H9 (cell line): ENCODE measurements around the gene GNAI2. TPM values are rescaled to one million over a fixed set of nuclear protein-coding genes. Genes with fewer than 3 reads are reported as not detected.

Experiments
- DNase-seq: peaks from one replicate; pipeline ENCODE4 v3.0.0-alpha.2; 2017
- H2AFZ ChIP-seq: one replicate; pipeline ENCODE4 v1.6.1; 2013; ENCODE audit warnings: mild to moderate bottlenecking, low read length, control low read depth, moderate library complexity
- H2AK5ac ChIP-seq: 2 replicates; pipeline ENCODE4 v1.6.1; 2013; ENCODE audit warnings: low read length, control low read depth, mixed read lengths; ENCODE audit not compliant: insufficient read length
- H2BK120ac ChIP-seq: one replicate; pipeline ENCODE4 v1.6.1; 2013; ENCODE audit warnings: low read depth, mild to moderate bottlenecking, low read length, control low read depth, inconsistent platforms; ENCODE audit not compliant: poor library complexity, severe bottlenecking
- H2BK12ac ChIP-seq: 2 replicates; pipeline ENCODE4 v1.6.1; 2013; ENCODE audit warnings: low read length, control low read depth, mixed read lengths, low read depth; ENCODE audit not compliant: insufficient read length
- H2BK15ac ChIP-seq: 2 replicates; pipeline ENCODE4 v1.6.1; 2013; ENCODE audit warnings: low read depth, low read length, control low read depth
- H2BK20ac ChIP-seq: one replicate; pipeline ENCODE4 v1.6.1; 2013; ENCODE audit warnings: low read depth, mild to moderate bottlenecking, low read length, control low read depth, inconsistent platforms; ENCODE audit not compliant: poor library complexity, severe bottlenecking
- H2BK5ac ChIP-seq: 2 replicates; pipeline ENCODE4 v1.6.1; 2013; ENCODE audit warnings: low read length, control low read depth, mixed read lengths; ENCODE audit not compliant: insufficient read length
- H3K14ac ChIP-seq: 2 replicates; pipeline ENCODE4 v1.6.1; 2013; ENCODE audit warnings: low read length, control low read depth; ENCODE audit not compliant: insufficient read depth
- H3K18ac ChIP-seq: 2 replicates; pipeline ENCODE4 v1.6.1; 2013; ENCODE audit warnings: low read depth, mild to moderate bottlenecking, mixed read lengths, low read length, control low read depth; ENCODE audit not compliant: insufficient read length
- H3K23ac ChIP-seq: 2 replicates; pipeline ENCODE4 v1.6.1; 2013; ENCODE audit warnings: low read length, control low read depth, mixed read lengths, low read depth; ENCODE audit not compliant: insufficient read length
- H3K23me2 ChIP-seq: 2 replicates; pipeline ENCODE4 v1.6.1; 2013; ENCODE audit warnings: low read depth, mild to moderate bottlenecking, mixed read lengths, low read length, control low read depth; ENCODE audit not compliant: insufficient read length, poor library complexity, severe bottlenecking
- H3K27ac ChIP-seq: 2 replicates; pipeline ENCODE4 v1.5.1; 2013; ENCODE audit warnings: low read length, control low read depth, mixed read lengths, low read depth; ENCODE audit not compliant: insufficient read length
- H3K27me3 ChIP-seq: 2 replicates; pipeline ENCODE4 v1.6.1; 2013; ENCODE audit warnings: low read length, control low read depth, inconsistent platforms; ENCODE audit not compliant: insufficient read depth
- H3K4ac ChIP-seq: 2 replicates; pipeline ENCODE4 v1.6.1; 2013; ENCODE audit warnings: low read depth, mild to moderate bottlenecking, control low read depth, inconsistent platforms, low read length, moderate library complexity
- H3K4me1 ChIP-seq: 2 replicates; pipeline ENCODE4 v1.6.1; 2013; ENCODE audit warnings: low read length, control low read depth, inconsistent platforms; ENCODE audit not compliant: insufficient read depth
- H3K4me2 ChIP-seq: 2 replicates; pipeline ENCODE4 v1.6.1; 2013; ENCODE audit warnings: low read length, control low read depth, mixed read lengths; ENCODE audit not compliant: insufficient read length, insufficient read depth
- H3K56ac ChIP-seq: 2 replicates; pipeline ENCODE4 v1.6.1; 2013; ENCODE audit warnings: low read depth, mild to moderate bottlenecking, mixed read lengths, low read length, control low read depth; ENCODE audit not compliant: insufficient read length
- H3K79me1 ChIP-seq: 2 replicates; pipeline ENCODE4 v1.6.1; 2013; ENCODE audit warnings: low read depth, mild to moderate bottlenecking, moderate library complexity, low read length, control low read depth, inconsistent platforms; ENCODE audit not compliant: insufficient read depth, poor library complexity, severe bottlenecking
- H3K79me2 ChIP-seq: 2 replicates; pipeline ENCODE4 v1.6.1; 2013; ENCODE audit warnings: low read length, control low read depth, inconsistent platforms; ENCODE audit not compliant: insufficient read depth
- H3K9ac ChIP-seq: 2 replicates; pipeline ENCODE4 v1.6.1; 2013; ENCODE audit warnings: low read length, control low read depth, mixed read lengths; ENCODE audit not compliant: insufficient read length; ENCODE audit errors: extremely low read depth
- H3K9me3 ChIP-seq: one replicate; pipeline ENCODE4 v1.6.1; 2013; ENCODE audit warnings: low read depth, low read length, inconsistent platforms; ENCODE audit not compliant: control insufficient read depth
- H3T11ph ChIP-seq: one replicate; pipeline ENCODE4 v1.6.1; 2013; ENCODE audit warnings: mild to moderate bottlenecking, low read length, control low read depth, inconsistent platforms
- H4K20me1 ChIP-seq: one replicate; pipeline ENCODE4 v1.6.1; 2013; ENCODE audit not compliant: control insufficient read depth, insufficient read length, insufficient read depth
- H4K5ac ChIP-seq: 2 replicates; pipeline ENCODE4 v1.6.1; 2013; ENCODE audit warnings: low read depth, mild to moderate bottlenecking, mixed read lengths, low read length, control low read depth; ENCODE audit not compliant: insufficient read length
- H4K8ac ChIP-seq: replicated peaks from 2 replicates; pipeline ENCODE4 v1.6.1; 2013; ENCODE audit warnings: low read length, control low read depth, mixed read lengths, low read depth; ENCODE audit not compliant: insufficient read length
- H4K91ac ChIP-seq: 2 replicates; pipeline ENCODE4 v1.6.1; 2013; ENCODE audit warnings: low read depth, mild to moderate bottlenecking, moderate library complexity, mixed read lengths, low read length, control low read depth; ENCODE audit not compliant: insufficient read length
- H3K27ac Mint-ChIP-seq, 3 experiments: 2 replicates in 2 of 3; 3 replicates in 1 of 3; pipeline ENCODE4 v1.8.0; 2020 to 2021; ENCODE audit warnings: mixed read lengths in 3 of 3, mild to moderate bottlenecking in 1 of 3, moderate library complexity in 1 of 3
- H3K27me3 Mint-ChIP-seq: 2 replicates; pipeline ENCODE4 v1.8.0; 2021; ENCODE audit warnings: low read depth, mild to moderate bottlenecking, moderate library complexity, mixed read lengths
- H3K36me3 Mint-ChIP-seq, 3 experiments: 2 replicates in 2 of 3; 3 replicates in 1 of 3; pipeline ENCODE4 v1.8.0; 2020 to 2021; ENCODE audit warnings: low read depth in 3 of 3, mixed read lengths in 3 of 3; ENCODE audit not compliant: insufficient read depth in 1 of 3
- H3K4me1 Mint-ChIP-seq, 2 experiments: 2 replicates each; pipeline ENCODE4 v1.8.0; 2020; ENCODE audit warnings: mixed read lengths in 2 of 2
- H3K4me3 Mint-ChIP-seq, 2 experiments: 2 replicates in 1 of 2; 3 replicates in 1 of 2; pipeline ENCODE4 v1.8.0; 2020 to 2021; ENCODE audit warnings: mild to moderate bottlenecking in 2 of 2, mixed read lengths in 2 of 2, moderate library complexity in 1 of 2
- H3K9me3 Mint-ChIP-seq, 2 experiments: 2 replicates in 1 of 2; 3 replicates in 1 of 2; pipeline ENCODE4 v1.8.0; 2020; ENCODE audit warnings: mild to moderate bottlenecking in 2 of 2, mixed read lengths in 2 of 2, moderate library complexity in 1 of 2
- WGBS: extraction: QIAGEN DNeasy Blood & Tissue Kit; methylation state at CpG from one replicate; pipeline ENCODE4 v1.1.7; 2013; ENCODE audit warnings: missing lambda C conversion rate, low lambda C conversion rate, mixed read lengths; ENCODE audit not compliant: insufficient read length; ENCODE audit errors: extremely low coverage; 5-methylcytosine and 5-hydroxymethylcytosine counted together
- long read RNA-seq: library from polyadenylated mRNA; unstranded; transcript quantifications from one replicate; pipeline ENCODE4 v2.0.0, GENCODE V29; 2020
- total RNA-seq: library from RNA; stranded (reverse); gene quantifications from 2 replicates; pipeline ENCODE4 v1.2.1, GENCODE V29; 2021
- TF ChIP-seq, protein P1 (sequence below): fragments of 200-600 bp; sonication (generic); conservative IDR thresholded peaks from 3 replicates; pipeline ENCODE4 v1.8.0; 2021; ENCODE audit warnings: antibody characterized with exemption, mild to moderate bottlenecking

GNAI2 gene
- total RNA-seq: 210 and 218 TPM in 2 replicates
- long read RNA-seq, transcript GNAI2-202 (9 exons, 2,464 nt): minor isoform, 12 of 42 reads
- long read RNA-seq, transcript GNAI2-203 (9 exons, 2,407 nt): major isoform, 23 of 42 reads
- long read RNA-seq, partial matches to known transcripts: 2 of 42 reads
- long read RNA-seq, other reads (novel, unspliced or antisense): 3 of 42 reads

DNA sequence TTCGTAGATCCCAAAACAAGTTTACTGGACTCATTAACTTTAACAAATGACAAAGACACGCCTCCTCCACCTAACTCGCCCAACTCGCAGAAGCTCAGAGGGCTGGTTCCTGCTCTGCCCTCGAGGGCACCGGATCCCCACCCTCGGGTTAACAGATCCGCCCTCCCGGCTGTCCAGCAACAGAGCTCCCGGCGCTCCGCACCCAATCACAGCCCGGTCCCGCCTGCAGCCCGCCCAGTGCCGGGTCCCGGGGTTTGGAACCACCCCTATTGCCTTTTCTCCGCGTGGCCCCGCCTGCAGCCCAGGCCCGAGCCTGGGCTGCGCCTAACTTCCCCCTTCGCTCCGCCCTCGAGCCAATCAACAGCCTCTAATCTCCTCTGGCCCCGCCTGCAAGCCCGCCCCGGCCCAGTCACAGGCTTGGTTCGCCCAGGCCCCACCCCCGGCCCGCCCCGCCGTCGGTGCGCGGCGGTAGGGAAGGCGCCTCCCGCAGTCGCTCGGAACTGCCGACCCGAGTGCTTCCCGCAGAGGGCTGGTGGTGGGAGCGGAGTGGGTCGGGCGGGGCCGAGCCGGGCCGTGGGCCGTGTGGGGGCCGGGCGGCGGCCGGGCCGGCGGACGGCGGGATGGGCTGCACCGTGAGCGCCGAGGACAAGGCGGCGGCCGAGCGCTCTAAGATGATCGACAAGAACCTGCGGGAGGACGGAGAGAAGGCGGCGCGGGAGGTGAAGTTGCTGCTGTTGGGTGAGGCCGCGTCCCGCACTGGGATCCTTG lies at the start of gene GNAI2:
Gene GNAI2, plus strand, starts transcription at position 489 of the 768 bp plus-strand sequence. Its CDS starts 132 bp downstream, at position 621.
- no peaks in the 10 kb centered on the region; a peak in 1 of 5 replicates for H3K9me3 Mint-ChIP-seq
- peak within 1 kb of the TSS; percentile 91 for H3K4me2 ChIP-seq
- H3K27ac ChIP-seq: no peak within 1 kb of the TSS
- H3K14ac ChIP-seq: peak within 1 kb of the TSS; percentile 48
- peak within 1 kb of the TSS; percentile 59 for H3K9ac ChIP-seq
- H3K56ac ChIP-seq: no peak within 1 kb of the TSS
- H4K91ac ChIP-seq: no peak within 1 kb of the TSS
- H3K27me3 ChIP-seq: no peaks in the 10 kb centered on the region
- no peak within 1 kb of the TSS for H2AFZ ChIP-seq
- H4K5ac ChIP-seq: no peak within 1 kb of the TSS
- peak within 1 kb of the TSS; percentile 91 to 99 (median 94) for H3K27ac Mint-ChIP-seq
- H3K4ac ChIP-seq: no peak within 1 kb of the TSS
- H3K9me3 ChIP-seq: no peaks in the 10 kb centered on the region
- peaks cover 17% of the 10 kb centered on the region; the same call in 1 of the 2 replicates for H3K79me2 ChIP-seq
- H2BK12ac ChIP-seq: no peak within 1 kb of the TSS
- no peak within 1 kb of the TSS for H2BK120ac ChIP-seq
- H3K4me3 Mint-ChIP-seq: peak within 1 kb of the TSS; percentile 96 to 99
- no peak within 1 kb of the TSS for H2BK20ac ChIP-seq
- peaks cover 6% of the 10 kb centered on the region for H3K79me1 ChIP-seq
- WGBS: no CpG with 5 or more reads among the region's 75 CpGs
- peaks cover 53 to 65% of the 10 kb centered on the region in 2 experiments for H3K4me1 Mint-ChIP-seq
- no peak within 1 kb of the TSS for H2BK5ac ChIP-seq
- DNase-seq: peak; percentile 99
- TF ChIP-seq, protein P1, sequence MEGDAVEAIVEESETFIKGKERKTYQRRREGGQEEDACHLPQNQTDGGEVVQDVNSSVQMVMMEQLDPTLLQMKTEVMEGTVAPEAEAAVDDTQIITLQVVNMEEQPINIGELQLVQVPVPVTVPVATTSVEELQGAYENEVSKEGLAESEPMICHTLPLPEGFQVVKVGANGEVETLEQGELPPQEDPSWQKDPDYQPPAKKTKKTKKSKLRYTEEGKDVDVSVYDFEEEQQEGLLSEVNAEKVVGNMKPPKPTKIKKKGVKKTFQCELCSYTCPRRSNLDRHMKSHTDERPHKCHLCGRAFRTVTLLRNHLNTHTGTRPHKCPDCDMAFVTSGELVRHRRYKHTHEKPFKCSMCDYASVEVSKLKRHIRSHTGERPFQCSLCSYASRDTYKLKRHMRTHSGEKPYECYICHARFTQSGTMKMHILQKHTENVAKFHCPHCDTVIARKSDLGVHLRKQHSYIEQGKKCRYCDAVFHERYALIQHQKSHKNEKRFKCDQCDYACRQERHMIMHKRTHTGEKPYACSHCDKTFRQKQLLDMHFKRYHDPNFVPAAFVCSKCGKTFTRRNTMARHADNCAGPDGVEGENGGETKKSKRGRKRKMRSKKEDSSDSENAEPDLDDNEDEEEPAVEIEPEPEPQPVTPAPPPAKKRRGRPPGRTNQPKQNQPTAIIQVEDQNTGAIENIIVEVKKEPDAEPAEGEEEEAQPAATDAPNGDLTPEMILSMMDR: no peak
- H3K23me2 ChIP-seq: peaks cover 14% of the 10 kb centered on the region
- H3T11ph ChIP-seq: no peak within 1 kb of the TSS
- no peak within 1 kb of the TSS for H3K18ac ChIP-seq
- no peak within 1 kb of the TSS for H2BK15ac ChIP-seq
- H4K20me1 ChIP-seq: no peaks in the 10 kb centered on the region
- no peak within 1 kb of the TSS for H2AK5ac ChIP-seq
- H3K27me3 Mint-ChIP-seq: peaks cover 8% of the 10 kb centered on the region
- H3K23ac ChIP-seq: no peak within 1 kb of the TSS
- H4K8ac ChIP-seq: no peak within 1 kb of the TSS
- peaks cover 2 to 7% (median 4%) of the 10 kb centered on the region in 3 experiments; a peak in 3 of 7 replicates for H3K36me3 Mint-ChIP-seq
- H3K4me1 ChIP-seq: peaks cover 6% of the 10 kb centered on the region; the same call in 1 of the 2 replicates
